Measurements from ENCODE around the gene VARS1.
A peak's percentile ranks its signal among the peaks of the same experiment; 100 is the strongest.
"Not testable (repeated sequence)": the region's sequence is repeated elsewhere in the genome, so short reads cannot be mapped to it uniquely, and the experiment has no call there.

The VARS1 gene

GRCh38 chr6:31813465-31813849 lies 17.9 kb upstream of the VARS1 start:
- Histone ChIP-seq H3K27ac (ENCODE audit: low read depth, low read length) (no peak overlapping the region), H3K4me2 (ENCODE audit: low read length) (peak overlapping the region; percentile 63; the same call in 1 of the 2 replicates)
- TF ChIP-seq EZH2phosphoT487 (IDR thresholded peaks at IDR 0.05; ENCODE audit: borderline replicate concordance, low read length) (no peak), CTCF (IDR thresholded peaks at IDR 0.05; ENCODE audit: low read depth, low read length, poor library complexity, severe bottlenecking) (no peak)

DNA sequence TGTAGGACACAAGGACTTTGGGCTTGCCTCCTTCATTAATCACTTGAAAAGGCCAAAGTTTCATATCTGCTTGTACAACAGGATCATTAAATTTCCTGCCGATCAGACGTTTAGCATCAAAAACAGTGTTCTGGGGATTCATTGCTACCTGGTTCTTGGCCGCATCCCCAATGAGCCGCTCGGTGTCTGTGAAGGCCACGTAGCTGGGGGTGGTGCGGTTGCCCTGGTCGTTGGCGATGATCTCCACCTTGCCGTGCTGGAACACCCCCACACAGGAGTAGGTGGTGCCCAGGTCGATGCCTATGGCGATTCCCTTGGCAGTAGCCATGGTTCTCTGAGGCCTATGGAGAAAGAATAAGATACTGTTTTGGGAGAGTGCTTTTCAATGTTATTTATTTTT lies 16.1 kb upstream of the VARS1 start:
- Histone ChIP-seq H3K36me3 (ENCODE audit: control insufficient read depth, low read length) (no peaks in the 10 kb centered on the region), H3K27me3 (ENCODE audit: control insufficient read depth, low read length) (peaks cover 4% of the 10 kb centered on the region; the same call in 1 of the 2 replicates), H3K4me2 (ENCODE audit: low read length) (no peak overlapping the region), H3K9me2 (replicated peaks; ENCODE audit: control insufficient read depth, low read length) (no peaks in the 10 kb centered on the region), H4K20me1 (ENCODE audit: control insufficient read depth, insufficient read depth, low read depth, low read length) (no peaks in the 10 kb centered on the region), H3K27ac (ENCODE audit: low read depth, low read length) (no peak overlapping the region), H3K9me3 (ENCODE audit: control insufficient read depth, insufficient read depth, low read length) (no peaks in the 10 kb centered on the region), H3F3A (ENCODE audit: control insufficient read depth, insufficient read depth) (0 out of 2 replicates have a peak, but pooled peaks cover 4% of the 10 kb centered on the region), H3K79me2 (ENCODE audit: control insufficient read depth, low read length) (peaks cover under 1% of the 10 kb centered on the region), H3K4me3 (ENCODE audit: low read length) (no peak overlapping the region), H3K4me1 (ENCODE audit: control insufficient read depth, low read length) (peaks cover 22% of the 10 kb centered on the region)
- TF ChIP-seq CTCF (IDR thresholded peaks at IDR 0.05; ENCODE audit: low read depth, low read length, poor library complexity, severe bottlenecking) (no peak), EZH2phosphoT487 (IDR thresholded peaks at IDR 0.05; ENCODE audit: borderline replicate concordance, low read length) (no peak)

More at GRCh38 chr6:31813465-31813849, 17.9 kb upstream of the VARS1 start:
- peaks cover 8% of the 10 kb centered on the region; the same call in 1 of the 2 replicates for H3F3A ChIP-seq (ENCODE audit: control insufficient read depth, insufficient read depth)
- no peaks in the 10 kb centered on the region for H3K9me2 ChIP-seq (replicated peaks; ENCODE audit: control insufficient read depth, low read length)
- no peaks in the 10 kb centered on the region for H3K36me3 ChIP-seq (ENCODE audit: control insufficient read depth, low read length)
- peaks cover 4% of the 10 kb centered on the region; the same call in 1 of the 2 replicates for H3K27me3 ChIP-seq (ENCODE audit: control insufficient read depth, low read length)
- peaks cover 29% of the 10 kb centered on the region for H3K4me1 ChIP-seq (ENCODE audit: control insufficient read depth, low read length)
- no peaks in the 10 kb centered on the region for H3K9me3 ChIP-seq (ENCODE audit: control insufficient read depth, insufficient read depth, low read length)
- H3K79me2 ChIP-seq (ENCODE audit: control insufficient read depth, low read length) = no peaks in the 10 kb centered on the region
- H3K4me3 ChIP-seq (ENCODE audit: low read length) = peak overlapping the region; percentile 48; the same call in 1 of the 2 replicates
- no peaks in the 10 kb centered on the region for H4K20me1 ChIP-seq (ENCODE audit: control insufficient read depth, insufficient read depth, low read depth, low read length)

DNA sequence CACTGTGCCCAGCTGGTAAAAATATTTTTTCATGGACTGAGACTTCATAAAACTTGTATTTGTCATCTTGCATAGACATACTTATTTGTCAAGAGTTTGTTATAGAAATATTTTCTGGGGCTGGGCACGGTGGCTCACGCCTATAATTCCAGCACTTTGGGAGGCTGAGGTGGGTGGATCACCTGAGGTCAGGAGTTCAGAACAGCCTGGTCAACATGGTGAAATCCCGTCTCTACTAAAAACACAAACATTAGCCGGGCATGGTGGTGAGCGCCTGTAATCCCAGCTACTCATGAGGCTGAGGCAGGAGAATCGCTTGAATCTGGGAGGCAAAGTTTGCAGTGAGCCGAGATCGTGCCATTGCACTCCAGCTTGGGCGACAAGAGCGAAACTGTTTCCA lies 13.0 kb upstream of the VARS1 start:
- H3K4me2 ChIP-seq (ENCODE audit: low read length); H3K9me3 ChIP-seq (ENCODE audit: control insufficient read depth, insufficient read depth, low read length); H3K27me3 ChIP-seq (ENCODE audit: control insufficient read depth, low read length); H3K27ac ChIP-seq (ENCODE audit: low read depth, low read length); H3K4me3 ChIP-seq (ENCODE audit: low read length); H3F3A ChIP-seq (ENCODE audit: control insufficient read depth, insufficient read depth); H4K20me1 ChIP-seq (ENCODE audit: control insufficient read depth, insufficient read depth, low read depth, low read length); H3K9me2 ChIP-seq (replicated peaks; ENCODE audit: control insufficient read depth, low read length): not testable (repeated sequence)
- Histone ChIP-seq H3K4me1 (ENCODE audit: control insufficient read depth, low read length) (peaks cover 17% of the 10 kb centered on the region), H3K36me3 (ENCODE audit: control insufficient read depth, low read length) (peaks cover 16% of the 10 kb centered on the region), H3K79me2 (ENCODE audit: control insufficient read depth, low read length) (peaks cover 26% of the 10 kb centered on the region)

DNA sequence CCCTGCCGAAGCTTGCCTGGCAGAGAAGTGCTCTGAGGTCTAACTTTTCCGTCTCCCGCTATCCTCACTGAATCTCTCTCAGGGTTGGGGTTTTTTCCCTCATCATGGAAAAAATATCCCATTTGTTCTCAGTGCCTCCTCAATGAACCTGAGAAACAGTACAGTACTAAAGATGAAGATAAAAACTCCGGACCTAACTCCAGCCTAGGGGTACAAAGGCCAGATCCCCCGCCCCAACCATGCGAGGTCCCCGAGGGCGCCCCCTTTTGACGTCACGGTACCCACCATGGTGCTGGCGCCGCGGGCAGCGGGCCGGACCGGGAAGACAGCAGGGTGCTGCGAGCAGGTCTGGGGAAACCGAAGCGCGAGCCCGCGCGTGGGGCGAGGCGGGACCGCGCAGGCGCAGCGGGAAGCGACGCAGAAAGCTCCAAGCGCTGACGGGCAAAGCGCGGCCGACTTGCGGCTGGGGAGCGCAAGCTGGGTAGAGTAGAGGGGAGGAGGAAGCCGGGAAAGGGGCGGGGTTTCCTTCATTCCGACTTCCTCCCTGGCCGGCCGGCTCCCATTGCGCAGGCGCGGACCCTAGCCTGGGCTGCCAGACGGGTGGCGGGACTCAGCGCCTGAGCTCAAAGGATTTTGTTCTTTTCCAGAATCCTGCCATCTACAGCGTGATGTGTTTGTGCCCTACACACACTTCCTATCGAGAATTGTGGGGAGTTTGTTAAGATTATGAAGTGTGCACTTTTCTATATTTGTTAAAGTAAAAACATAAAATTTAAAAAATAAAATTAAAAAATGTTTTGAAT lies 11.1 kb upstream of the VARS1 start, which contains the start of gene LSM2:
TSS of gene LSM2 (minus strand) at position 497 of the 803 bp plus-strand sequence. CDS start at position 288, 209 bp downstream.
- no peak for TF ChIP-seq EZH2phosphoT487 (IDR thresholded peaks at IDR 0.05; ENCODE audit: borderline replicate concordance, low read length)
- peak; percentile 49 for TF ChIP-seq CTCF (IDR thresholded peaks at IDR 0.05; ENCODE audit: low read depth, low read length, poor library complexity, severe bottlenecking)
- Histone ChIP-seq H3K4me2 (ENCODE audit: low read length) (peak within 1 kb of the TSS; percentile 98), H3K9me2 (replicated peaks; ENCODE audit: control insufficient read depth, low read length) (no peaks in the 10 kb centered on the region), H3K27me3 (ENCODE audit: control insufficient read depth, low read length) (no peaks in the 10 kb centered on the region), H3K79me2 (ENCODE audit: control insufficient read depth, low read length) (peaks cover 35% of the 10 kb centered on the region), H3F3A (ENCODE audit: control insufficient read depth, insufficient read depth) (peaks cover 4% of the 10 kb centered on the region; the same call in 1 of the 2 replicates), H3K4me3 (ENCODE audit: low read length) (peak within 1 kb of the TSS; percentile 95), H4K20me1 (ENCODE audit: control insufficient read depth, insufficient read depth, low read depth, low read length) (no peaks in the 10 kb centered on the region), H3K9me3 (ENCODE audit: control insufficient read depth, insufficient read depth, low read length) (no peaks in the 10 kb centered on the region), H3K27ac (ENCODE audit: low read depth, low read length) (peak within 1 kb of the TSS; percentile 68), H3K4me1 (ENCODE audit: control insufficient read depth, low read length) (peaks cover 14% of the 10 kb centered on the region), H3K36me3 (ENCODE audit: control insufficient read depth, low read length) (peaks cover 25% of the 10 kb centered on the region)

Measured in DOHH2 (cell line).